Keratinocyte (primary cell): ENCODE measurements around the gene RDH5.

Source experiments
- EZH2 ChIP-seq: IDR thresholded peaks from one replicate; pipeline ENCODE4 v1.6.1; 2012; ENCODE audit warnings: inconsistent platforms, mild to moderate bottlenecking, low read length, moderate library complexity
- TF ChIP-seq, protein P1 (sequence below), 3 experiments: IDR thresholded peaks in 1 of 3; conservative IDR thresholded peaks in 1 of 3; optimal IDR thresholded peaks in 1 of 3; 2 replicates in 2 of 3; 3 replicates in 1 of 3; pipeline versions ENCODE3 to v1.5.1; 2011; ENCODE audit warnings: low read length in 3 of 3, mild to moderate bottlenecking in 3 of 3, moderate library complexity in 2 of 3, control low read depth in 1 of 3, inconsistent platforms in 1 of 3; ENCODE audit not compliant: insufficient read depth in 2 of 3; ENCODE audit errors: extremely low read depth in 1 of 3

DNA sequence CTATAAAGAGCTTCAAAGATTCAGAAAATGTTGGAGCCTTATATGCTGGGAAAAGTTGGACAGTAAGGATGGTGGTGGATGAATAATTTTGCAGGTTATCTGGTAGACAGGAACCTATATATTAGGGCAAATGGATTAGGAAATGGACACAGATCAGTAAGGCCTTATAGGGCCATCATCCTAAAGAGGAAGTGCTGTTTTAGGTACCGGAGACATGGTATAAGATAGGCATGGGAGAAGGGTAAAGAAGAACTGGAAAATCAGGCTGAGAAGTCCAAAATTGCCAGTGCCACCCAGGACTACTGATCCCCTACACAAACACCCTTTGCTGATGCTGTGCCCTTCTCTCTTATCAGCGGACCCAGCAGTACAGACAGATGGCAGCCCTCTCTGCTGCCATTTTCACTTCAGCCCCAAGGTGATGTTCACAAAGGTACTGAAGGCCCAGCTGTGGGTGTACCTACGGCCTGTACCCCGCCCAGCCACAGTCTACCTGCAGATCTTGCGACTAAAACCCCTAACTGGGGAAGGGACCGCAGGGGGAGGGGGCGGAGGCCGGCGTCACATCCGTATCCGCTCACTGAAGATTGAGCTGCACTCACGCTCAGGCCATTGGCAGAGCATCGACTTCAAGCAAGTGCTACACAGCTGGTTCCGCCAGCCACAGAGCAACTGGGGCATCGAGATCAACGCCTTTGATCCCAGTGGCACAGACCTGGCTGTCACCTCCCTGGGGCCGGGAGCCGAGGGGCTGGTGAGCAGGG, 28.2 kb downstream of the RDH5 start:
- TF ChIP-seq, protein P1, sequence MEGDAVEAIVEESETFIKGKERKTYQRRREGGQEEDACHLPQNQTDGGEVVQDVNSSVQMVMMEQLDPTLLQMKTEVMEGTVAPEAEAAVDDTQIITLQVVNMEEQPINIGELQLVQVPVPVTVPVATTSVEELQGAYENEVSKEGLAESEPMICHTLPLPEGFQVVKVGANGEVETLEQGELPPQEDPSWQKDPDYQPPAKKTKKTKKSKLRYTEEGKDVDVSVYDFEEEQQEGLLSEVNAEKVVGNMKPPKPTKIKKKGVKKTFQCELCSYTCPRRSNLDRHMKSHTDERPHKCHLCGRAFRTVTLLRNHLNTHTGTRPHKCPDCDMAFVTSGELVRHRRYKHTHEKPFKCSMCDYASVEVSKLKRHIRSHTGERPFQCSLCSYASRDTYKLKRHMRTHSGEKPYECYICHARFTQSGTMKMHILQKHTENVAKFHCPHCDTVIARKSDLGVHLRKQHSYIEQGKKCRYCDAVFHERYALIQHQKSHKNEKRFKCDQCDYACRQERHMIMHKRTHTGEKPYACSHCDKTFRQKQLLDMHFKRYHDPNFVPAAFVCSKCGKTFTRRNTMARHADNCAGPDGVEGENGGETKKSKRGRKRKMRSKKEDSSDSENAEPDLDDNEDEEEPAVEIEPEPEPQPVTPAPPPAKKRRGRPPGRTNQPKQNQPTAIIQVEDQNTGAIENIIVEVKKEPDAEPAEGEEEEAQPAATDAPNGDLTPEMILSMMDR (optimal IDR thresholded peaks at IDR 0.05 in 1 of 3, IDR thresholded peaks at IDR 0.05 in 1 of 3, conservative IDR thresholded peaks at IDR 0.05 in 1 of 3; ENCODE audit: extremely low read depth in 1 of 3, insufficient read depth in 2 of 3, low read length in 3 of 3) = no peak
- no peak for TF ChIP-seq EZH2
